ENCODE measurements around the gene FBXO38. TPM values are rescaled to one million over a fixed set of nuclear protein-coding genes. Genes with fewer than 3 reads are reported as not detected.
A peak's percentile ranks its signal among the peaks of the same experiment; 100 is the strongest.

FBXO38 gene
- total and polyA plus RNA-seq, 3 experiments from 2014 or later = 22.4 to 42.4 (median 36.7) TPM

GRCh38 chr5:148483750-148484149, 100.0 kb downstream of the FBXO38 start:
- no peak overlapping the region for H3K4me3 Mint-ChIP-seq
- Histone ChIP-seq H3K4me1 (ENCODE audit: insufficient read depth, low read length) (no peaks in the 10 kb centered on the region), H3K9me3 (ENCODE audit: low read length) (no peaks in the 10 kb centered on the region), H3K27ac (ENCODE audit: low read depth, low read length) (no peak overlapping the region), H3K36me3 (ENCODE audit: insufficient read depth, low read length) (no peaks in the 10 kb centered on the region), H3K27me3 (ENCODE audit: insufficient read depth, low read length, poor library complexity, severe bottlenecking) (peaks cover 4% of the 10 kb centered on the region), H3K4me3 (ENCODE audit: low read length) (no peak overlapping the region)
- H3K27me3 Mint-ChIP-seq = peaks cover 9 to 54% of the 10 kb centered on the region in 2 donors
- H3K36me3 Mint-ChIP-seq = no peaks in the 10 kb centered on the region
- peaks cover 3 to 10% (median 7%) of the 10 kb centered on the region in 3 donors for H3K4me1 Mint-ChIP-seq
- no peak for DNase-seq
- H3K9me3 Mint-ChIP-seq = peaks cover 0 to 3% (median 0%) of the 10 kb centered on the region in 5 donors
- ChIA-PET POLR2A (no interaction called here), CTCF (interaction anchor here (1.1 kb wide), 1 partner anchor 50 kb away, joined by 3 read pairs; no protein-coding TSS in a partner anchor)
- no peak overlapping the region for H3K27ac Mint-ChIP-seq

- Mint-ChIP-seq H3K4me1 (peaks cover 3 to 10% (median 7%) of the 10 kb centered on the region in 3 donors), H3K4me3 (no peak overlapping the region), H3K27ac (no peak overlapping the region), H3K9me3 (peaks cover 0 to 3% (median 0%) of the 10 kb centered on the region in 5 donors), H3K36me3 (no peaks in the 10 kb centered on the region), H3K27me3 (peaks cover 9 to 54% of the 10 kb centered on the region in 2 donors)
- ChIA-PET CTCF (no interaction called here), POLR2A (no interaction called here)
- Histone ChIP-seq H3K27me3 (ENCODE audit: insufficient read depth, low read length, poor library complexity, severe bottlenecking) (peaks cover 4% of the 10 kb centered on the region), H3K4me3 (ENCODE audit: low read length) (no peak overlapping the region), H3K27ac (ENCODE audit: low read depth, low read length) (no peak overlapping the region), H3K36me3 (ENCODE audit: insufficient read depth, low read length) (no peaks in the 10 kb centered on the region), H3K9me3 (ENCODE audit: low read length) (no peaks in the 10 kb centered on the region), H3K4me1 (ENCODE audit: insufficient read depth, low read length) (no peaks in the 10 kb centered on the region)
- DNase-seq = no peak
These were observed 100.9 kb downstream of the FBXO38 start for GRCh38 chr5:148484651-148485050.

- peaks cover 0 to 3% (median 0%) of the 10 kb centered on the region in 5 donors for H3K9me3 Mint-ChIP-seq
- H3K27me3 ChIP-seq (ENCODE audit: insufficient read depth, low read length, poor library complexity, severe bottlenecking) = no peaks in the 10 kb centered on the region
- H3K27me3 Mint-ChIP-seq = peaks cover 14 to 62% of the 10 kb centered on the region in 2 donors
These were observed 102.7 kb downstream of the FBXO38 start for GRCh38 chr5:148486456-148486855.

GRCh38 chr5:148488757-148489156, 105.0 kb downstream of the FBXO38 start:
- H3K27me3 ChIP-seq (ENCODE audit: insufficient read depth, low read length, poor library complexity, severe bottlenecking) = no peaks in the 10 kb centered on the region
- H3K27ac ChIP-seq (ENCODE audit: low read depth, low read length) = no peak overlapping the region
- CTCF ChIA-PET = no interaction called here
- no peaks in the 10 kb centered on the region for H3K36me3 ChIP-seq (ENCODE audit: insufficient read depth, low read length)
- Mint-ChIP-seq H3K9me3 (peaks cover 0 to 3% (median 0%) of the 10 kb centered on the region in 5 donors), H3K27ac (no peak overlapping the region), H3K27me3 (peaks cover 19 to 58% of the 10 kb centered on the region in 2 donors), H3K4me3 (no peak overlapping the region), H3K4me1 (no peaks in the 10 kb centered on the region), H3K36me3 (no peaks in the 10 kb centered on the region)
- H3K4me1 ChIP-seq (ENCODE audit: insufficient read depth, low read length) = no peaks in the 10 kb centered on the region
- H3K4me3 ChIP-seq (ENCODE audit: low read length) = no peak overlapping the region
- no peak for DNase-seq
- H3K9me3 ChIP-seq (ENCODE audit: low read length) = no peaks in the 10 kb centered on the region
- POLR2A ChIA-PET = no interaction called here

More at GRCh38 chr5:148486456-148486855, 102.7 kb downstream of the FBXO38 start:
- H3K9me3 ChIP-seq (ENCODE audit: low read length) = no peaks in the 10 kb centered on the region
- H3K36me3 ChIP-seq (ENCODE audit: insufficient read depth, low read length) = no peaks in the 10 kb centered on the region
- Mint-ChIP-seq H3K4me1 (peaks cover 3 to 10% (median 7%) of the 10 kb centered on the region in 3 donors), H3K36me3 (no peaks in the 10 kb centered on the region), H3K4me3 (no peak overlapping the region), H3K27ac (no peak overlapping the region)
- POLR2A ChIA-PET = no interaction called here
- H3K27ac ChIP-seq (ENCODE audit: low read depth, low read length) = no peak overlapping the region
- no peak for DNase-seq
- CTCF ChIA-PET = no interaction called here
- H3K4me3 ChIP-seq (ENCODE audit: low read length) = no peak overlapping the region
- no peaks in the 10 kb centered on the region for H3K4me1 ChIP-seq (ENCODE audit: insufficient read depth, low read length)

- no peak overlapping the region for H3K27ac Mint-ChIP-seq
- peak overlapping the region in 1 of 7 donors; percentile 48 for H3K4me3 Mint-ChIP-seq
- H3K36me3 Mint-ChIP-seq = no peaks in the 10 kb centered on the region
- H3K4me1 ChIP-seq (ENCODE audit: insufficient read depth, low read length) = no peaks in the 10 kb centered on the region
- no peaks in the 10 kb centered on the region for H3K36me3 ChIP-seq (ENCODE audit: insufficient read depth, low read length)
- no peaks in the 10 kb centered on the region for H3K27me3 ChIP-seq (ENCODE audit: insufficient read depth, low read length, poor library complexity, severe bottlenecking)
- CTCF ChIA-PET = interaction anchor here (0.8 kb wide), 1 partner anchor 8 kb away, joined by 3 read pairs; no protein-coding TSS in a partner anchor
- H3K9me3 Mint-ChIP-seq = no peaks in the 10 kb centered on the region
- no peak for DNase-seq
- H3K27ac ChIP-seq (ENCODE audit: low read depth, low read length) = no peak overlapping the region
- H3K9me3 ChIP-seq (ENCODE audit: low read length) = no peaks in the 10 kb centered on the region
- H3K27me3 Mint-ChIP-seq = peaks cover 19 to 45% of the 10 kb centered on the region in 2 donors
- POLR2A ChIA-PET = no interaction called here
- H3K4me1 Mint-ChIP-seq = no peaks in the 10 kb centered on the region
- no peak overlapping the region for H3K4me3 ChIP-seq (ENCODE audit: low read length)
These were observed 107.4 kb downstream of the FBXO38 start for GRCh38 chr5:148491015-148491792.

GRCh38 chr5:148491793-148492184, 108.0 kb downstream of the FBXO38 start:
- POLR2A ChIA-PET = no interaction called here
- Mint-ChIP-seq H3K4me1 (no peaks in the 10 kb centered on the region), H3K4me3 (no peak overlapping the region), H3K9me3 (no peaks in the 10 kb centered on the region), H3K27ac (no peak overlapping the region), H3K36me3 (no peaks in the 10 kb centered on the region), H3K27me3 (peaks cover 17 to 44% of the 10 kb centered on the region in 2 donors)
- Histone ChIP-seq H3K9me3 (ENCODE audit: low read length) (no peaks in the 10 kb centered on the region), H3K4me3 (ENCODE audit: low read length) (no peak overlapping the region), H3K27ac (ENCODE audit: low read depth, low read length) (no peak overlapping the region), H3K36me3 (ENCODE audit: insufficient read depth, low read length) (no peaks in the 10 kb centered on the region), H3K4me1 (ENCODE audit: insufficient read depth, low read length) (no peaks in the 10 kb centered on the region), H3K27me3 (ENCODE audit: insufficient read depth, low read length, poor library complexity, severe bottlenecking) (no peaks in the 10 kb centered on the region)
- DNase-seq = no peak
- CTCF ChIA-PET = interaction anchor here (0.8 kb wide), 1 partner anchor 9 kb away, joined by 3 read pairs; no protein-coding TSS in a partner anchor

GRCh38 chr5:148492351-148492750, 108.6 kb downstream of the FBXO38 start:
- ChIA-PET CTCF (no interaction called here), POLR2A (no interaction called here)
- Mint-ChIP-seq H3K27me3 (peaks cover 17 to 41% of the 10 kb centered on the region in 2 donors), H3K27ac (no peak overlapping the region), H3K4me1 (no peaks in the 10 kb centered on the region), H3K36me3 (no peaks in the 10 kb centered on the region), H3K4me3 (no peak overlapping the region), H3K9me3 (no peaks in the 10 kb centered on the region)
- Histone ChIP-seq H3K36me3 (ENCODE audit: insufficient read depth, low read length) (no peaks in the 10 kb centered on the region), H3K4me3 (ENCODE audit: low read length) (no peak overlapping the region), H3K9me3 (ENCODE audit: low read length) (no peaks in the 10 kb centered on the region), H3K27me3 (ENCODE audit: insufficient read depth, low read length, poor library complexity, severe bottlenecking) (no peaks in the 10 kb centered on the region), H3K27ac (ENCODE audit: low read depth, low read length) (no peak overlapping the region), H3K4me1 (ENCODE audit: insufficient read depth, low read length) (no peaks in the 10 kb centered on the region)
- no peak for DNase-seq

Data from CD8-positive, alpha-beta memory T cell (primary cell).